K562 (cell line): Measurements from ENCODE around the gene VSIG10L. TPM values are rescaled to one million over a fixed set of nuclear protein-coding genes. Genes with fewer than 3 reads are reported as not detected.

ENCODE experiments used
- ATF7 ChIP-seq: fragments of 450-650 bp; IDR thresholded peaks from 2 replicates; pipeline ENCODE4 v1.7.1; 2014; ENCODE audit warnings: mild to moderate bottlenecking, moderate library complexity
- CREB5 ChIP-seq: fragments of 250-450 bp; sonication (Bioruptor Pico); IDR thresholded peaks from 2 replicates; pipeline ENCODE4 v1.5.0; 2020; ENCODE audit warnings: mild to moderate bottlenecking
- CSDE1 ChIP-seq, 2 experiments: fragments of 450-650 bp; IDR thresholded peaks; 2 replicates each; pipeline ENCODE4 v1.6.1; 2016; ENCODE audit warnings: mild to moderate bottlenecking in 1 of 2
- FOXP4 ChIP-seq: sonication (generic); formaldehyde crosslinking; IDR thresholded peaks from 2 replicates; pipeline ENCODE4 v1.8.0; 2022; ENCODE audit warnings: mild to moderate bottlenecking, missing genetic modification reagents, borderline replicate concordance
- HMG20B ChIP-seq: fragments of 250-450 bp; sonication (Bioruptor Pico); IDR thresholded peaks from 2 replicates; pipeline ENCODE4 v1.5.0; 2021; ENCODE audit warnings: mild to moderate bottlenecking
- RUNX1 ChIP-seq: sonication (generic); IDR thresholded peaks from 2 replicates; pipeline ENCODE4 v1.6.1; 2016; ENCODE audit warnings: antibody characterized with exemption, low read depth
- SRSF7 ChIP-seq: fragments of 200-400 bp; formaldehyde crosslinking; optimal IDR thresholded peaks from 2 replicates; pipeline ENCODE3; 2017; ENCODE audit warnings: mild to moderate bottlenecking, low read depth, low read length
- TBL1XR1 ChIP-seq, 2 experiments: IDR thresholded peaks; 2 replicates each; pipeline ENCODE4 v1.6.1; 2012; ENCODE audit warnings: improper control_type of control experiment in 2 of 2, low read length in 2 of 2, mild to moderate bottlenecking in 1 of 2
- YY1 ChIP-seq, 3 experiments: IDR thresholded peaks; 2 replicates each; pipeline ENCODE4 v1.6.1; 2011; ENCODE audit warnings: low read length in 2 of 3, mild to moderate bottlenecking in 2 of 3, moderate library complexity in 2 of 3, borderline replicate concordance in 1 of 3, control low read depth in 1 of 3, low read depth in 1 of 3; ENCODE audit not compliant: insufficient read depth in 3 of 3, insufficient replicate concordance in 2 of 3, control insufficient read depth in 1 of 3, insufficient read length in 1 of 3; ENCODE audit errors: extremely low read depth in 1 of 3
- ZBED1 ChIP-seq: IDR thresholded peaks from 2 replicates; pipeline ENCODE4 v1.6.1; 2014
- ZBTB33 ChIP-seq: sonication (generic); formaldehyde crosslinking; IDR thresholded peaks from 2 replicates; pipeline ENCODE4 v1.8.1; 2023; ENCODE audit warnings: mild to moderate bottlenecking, missing genetic modification reagents
- ZNF239 ChIP-seq: fragments of 250-450 bp; sonication (Bioruptor Pico); IDR thresholded peaks from 2 replicates; pipeline ENCODE4 v1.4.0; 2020; ENCODE audit warnings: mild to moderate bottlenecking
- ZNF407 ChIP-seq: fragments of 450-650 bp; IDR thresholded peaks from 2 replicates; pipeline ENCODE4 v1.6.1; 2016; ENCODE audit warnings: low read depth
- ZNF644 ChIP-seq: fragments of 200-800 bp; sonication (Bioruptor generic); IDR thresholded peaks from 2 replicates; pipeline ENCODE4 v1.6.1; 2016; ENCODE audit warnings: low read depth, missing genetic modification characterization, missing compliant biosample characterization
- ZNF778 ChIP-seq: fragments of 450-650 bp; formaldehyde crosslinking; IDR thresholded peaks from 2 replicates; pipeline ENCODE4 v1.4.0; 2020; ENCODE audit warnings: mild to moderate bottlenecking, moderate library complexity
- polyA plus RNA-seq, 8 experiments: library from polyadenylated mRNA; depleted of rRNA in 4 of 8; stranded (reverse) in 5 of 8; unstranded in 3 of 8; fragments of >200 nt; fragmentation: Nextera tagmentation in 2 of 8; fragmentation: Illumina TruSeq in 1 of 8; extraction: Ambion mirVana in 2 of 8; extraction: Trizol in 1 of 8; gene quantifications; 2 replicates each; pipeline versions ENCODE4 v1.2.1 to v1.2.3, GENCODE V29; 2011 to 2014; ENCODE audit warnings: inconsistent platforms in 1 of 8, missing spikeins in 1 of 8
- total RNA-seq, 7 experiments: library from RNA; depleted of rRNA in 6 of 7; stranded (reverse); fragments of >200 nt in 6 of 7; fragmentation: Illumina TruSeq in 2 of 7; extraction: Trizol in 2 of 7; gene quantifications; 2 replicates each; pipeline versions ENCODE4 v1.2.1 to v1.2.3, GENCODE V29; 2011 to 2021; ENCODE audit warnings: low replicate concordance in 1 of 7

VSIG10L gene
- total and polyA plus RNA-seq, 9 of the 15 experiments (the other 6 are each of a cell fraction or from before 2014, with no cell fraction given) = 1.1 to 7.6 (median 2.2) TPM

GRCh38 chr19:51339313-51339686 lies 2.6 kb downstream of the VSIG10L start (continued):
- TF ChIP-seq CREB5 (CRISPR knock-in tag) (no peak), SRSF7 (no peak), ZNF778 (no peak), ZBED1 (no peak), ZNF407 (0 out of 2 replicates have a peak, but pooled peaks have one; percentile 51), ZNF644 (no peak), YY1 (IDR thresholded peaks at IDR 0.05; ENCODE audit: borderline replicate concordance in 1 of 3, control insufficient read depth in 1 of 3, extremely low read depth in 1 of 3, insufficient read depth in 3 of 3, insufficient read length in 1 of 3, insufficient replicate concordance in 2 of 3, low read depth in 1 of 3, low read length in 2 of 3) (no peak), ZBTB33 (CRISPR knock-in tag) (no peak), FOXP4 (CRISPR knock-in tag) (no peak), ZNF239 (CRISPR knock-in tag) (0 out of 2 replicates have a peak, but pooled peaks have one; percentile 9), TBL1XR1 (IDR thresholded peaks at IDR 0.05; ENCODE audit: low read length in 2 of 2) (no peak), ATF7 (no peak), RUNX1 (no peak), CSDE1 (IDR thresholded peaks at IDR 0.05) (0 out of 4 replicates have a peak, but pooled peaks of 1 of the 2 experiments have one; percentile 50), HMG20B (CRISPR knock-in tag) (no peak)
